PC-3 (cell line): ENCODE data around the gene DNM3. TPM values are rescaled to one million over a fixed set of nuclear protein-coding genes. Genes with fewer than 3 reads are reported as not detected.

Experiments used
- ATAC-seq: fragments of 200-7000 bp; cut with Tn5 transposase; 2 replicates; pipeline ENCODE4 v1.9.1; 2020; ENCODE audit warnings: mild to moderate bottlenecking, moderate library complexity
- BruUV-seq: library from RNA; stranded (reverse); fragments of 400-500 nt; replicated peaks from 2 replicates; lab custom pipeline; 2021; lab: Mats Ljungman, UMichigan
- CTCF ChIA-PET: fragments of 300-600 bp; sonication (Branson Sonifier 250); formaldehyde crosslinking; loops from one replicate; lab custom pipeline; 2022; ENCODE audit warnings: antibody characterized with exemption; lab: Charles Lee
- POLR2A ChIA-PET: fragments of 300-600 bp; sonication (Branson Sonifier 250); formaldehyde crosslinking; loops from one replicate; lab custom pipeline; 2022; ENCODE audit warnings: antibody characterized with exemption; ENCODE audit not compliant: unreplicated experiment; lab: Charles Lee
- DNase-seq: peaks from one replicate; pipeline ENCODE4 v3.0.0-alpha.2; 2015
- H2AFZ ChIP-seq: fragments of 300-600 bp; sonication (generic); 2 replicates; pipeline ENCODE4 v1.6.0; 2016; ENCODE audit warnings: antibody characterized with exemption, low read length
- H3F3A ChIP-seq: fragments of 300-600 bp; sonication (generic); one replicate; pipeline ENCODE4 v1.6.0; 2017; ENCODE audit warnings: antibody characterized with exemption, low read length, control low read depth, mild to moderate bottlenecking; ENCODE audit not compliant: unreplicated experiment
- H3K27ac ChIP-seq: fragments of 300-600 bp; sonication (generic); 2 replicates; pipeline ENCODE4 v1.5.1; 2016; ENCODE audit warnings: mild to moderate bottlenecking, low read length
- H3K27me3 ChIP-seq: fragments of 300-600 bp; sonication (generic); 2 replicates; pipeline ENCODE4 v1.6.1; 2016; ENCODE audit warnings: low read length, mixed read lengths
- H3K36me3 ChIP-seq: fragments of 300-600 bp; sonication (generic); 2 replicates; pipeline ENCODE4 v1.6.1; 2016; ENCODE audit warnings: low read depth, mixed run types, low read length, mixed read lengths
- H3K4me1 ChIP-seq: fragments of 300-600 bp; sonication (generic); 2 replicates; pipeline ENCODE4 v1.5.1; 2016; ENCODE audit warnings: low read length; ENCODE audit not compliant: insufficient read depth
- H3K4me2 ChIP-seq: fragments of 300-600 bp; sonication (generic); 2 replicates; pipeline ENCODE4 v1.6.0; 2016; ENCODE audit warnings: low read length
- H3K4me3 ChIP-seq: fragments of 300-600 bp; sonication (generic); 2 replicates; pipeline ENCODE4 v1.5.1; 2016; ENCODE audit warnings: mild to moderate bottlenecking, low read length, mixed read lengths
- H3K79me2 ChIP-seq: fragments of 300-600 bp; sonication (generic); 2 replicates; pipeline ENCODE4 v1.6.1; 2017; ENCODE audit warnings: low read length, mixed read lengths
- H3K9ac ChIP-seq: fragments of 300-600 bp; sonication (generic); 2 replicates; pipeline ENCODE4 v1.6.0; 2016; ENCODE audit warnings: mild to moderate bottlenecking, low read length
- H3K9me2 ChIP-seq: fragments of 300-600 bp; sonication (generic); replicated peaks from 2 replicates; pipeline ENCODE4 v1.6.1; 2016; ENCODE audit warnings: mixed run types, low read length, mixed read lengths
- H3K9me3 ChIP-seq: fragments of 300-600 bp; sonication (generic); 2 replicates; pipeline ENCODE4 v1.6.1; 2016; ENCODE audit warnings: low read length, mixed read lengths
- H4K20me1 ChIP-seq: fragments of 300-600 bp; sonication (generic); 2 replicates; pipeline ENCODE4 v1.6.1; 2016; ENCODE audit warnings: low read length, mixed read lengths
- CTCF ChIP-seq: fragments of 300-600 bp; sonication (generic); conservative IDR thresholded peaks from 2 replicates; pipeline ENCODE4 v1.5.1; 2017; ENCODE audit warnings: antibody characterized with exemption, low read depth, mild to moderate bottlenecking, low read length
- EZH2 ChIP-seq: fragments of 300-600 bp; sonication (generic); IDR thresholded peaks from one replicate; pipeline ENCODE4 v1.6.1; 2017; ENCODE audit warnings: antibody characterized with exemption, mild to moderate bottlenecking, low read length; ENCODE audit not compliant: unreplicated experiment
- EZH2phosphoT487 ChIP-seq: fragments of 300-600 bp; sonication (generic); IDR thresholded peaks from 2 replicates; pipeline ENCODE4 v1.6.1; 2018; ENCODE audit warnings: mild to moderate bottlenecking, antibody characterized with exemption, low read length, borderline replicate concordance
- intact Hi-C: fragments of 100-400 bp; cut with micrococcal nuclease; formaldehyde crosslinking; loops from 2 replicates; pipeline ENCODE4 v1.9.0; 2023
- total RNA-seq: library from RNA; depleted of rRNA; stranded (reverse); fragments of >200 nt; gene quantifications from 2 replicates; pipeline ENCODE4 v1.2.3, GENCODE V29; 2014

DNM3 gene
- total RNA-seq, 1 experiment from 2014 or later = 0.98 TPM

- Histone ChIP-seq H2AFZ (no peak overlapping the region), H3K9me3 (no peaks in the 10 kb centered on the region), H3K4me2 (no peak overlapping the region), H3K9me2 (no peaks in the 10 kb centered on the region), H4K20me1 (no peaks in the 10 kb centered on the region), H3K36me3 (no peaks in the 10 kb centered on the region), H3K27me3 (no peaks in the 10 kb centered on the region), H3K4me3 (no peak overlapping the region), H3K79me2 (no peaks in the 10 kb centered on the region), H3F3A (no peaks in the 10 kb centered on the region), H3K9ac (no peak overlapping the region), H3K4me1 (peaks cover 47% of the 10 kb centered on the region), H3K27ac (no peak overlapping the region)
- POLR2A ChIA-PET = no interaction called here
- intact Hi-C loops = loop anchor here (5.0 to 10.0 kb wide), 2 partner anchors 53 to 751 kb away; no protein-coding TSS in a partner anchor
- no peak for DNase-seq
- no peak for ATAC-seq
- no TSS peak for BruUV-seq
- TF ChIP-seq CTCF = no peak
- no peak for TF ChIP-seq EZH2
- TF ChIP-seq EZH2phosphoT487 = no peak
- CTCF ChIA-PET = no interaction called here
These were observed 554.3 kb downstream of the DNM3 start for GRCh38 chr1:172395576-172395975.

GRCh38 chr1:172397221-172397620, 555.9 kb downstream of the DNM3 start:
- Histone ChIP-seq H3K4me3 (no peak overlapping the region), H4K20me1 (no peaks in the 10 kb centered on the region), H3K9me2 (no peaks in the 10 kb centered on the region), H3K9me3 (no peaks in the 10 kb centered on the region), H3K4me1 (peaks cover 56% of the 10 kb centered on the region), H3F3A (no peaks in the 10 kb centered on the region), H3K27me3 (no peaks in the 10 kb centered on the region), H3K9ac (no peak overlapping the region), H2AFZ (no peak overlapping the region), H3K27ac (no peak overlapping the region), H3K79me2 (no peaks in the 10 kb centered on the region), H3K36me3 (no peaks in the 10 kb centered on the region), H3K4me2 (no peak overlapping the region)
- intact Hi-C loops = loop anchor here (5.0 to 10.0 kb wide), 2 partner anchors 55 to 752 kb away; no protein-coding TSS in a partner anchor
- TF ChIP-seq EZH2 (no peak), EZH2phosphoT487 (no peak), CTCF (no peak)
- ChIA-PET CTCF (interaction anchor here (1.1 kb wide), 1 partner anchor 395 kb away, joined by 5 read pairs; no protein-coding TSS in a partner anchor), POLR2A (interaction anchor here (0.6 kb wide), 2 partner anchors 656 to 884 kb away, joined by 3 to 6 read pairs; no protein-coding TSS in a partner anchor)
- ATAC-seq (no peak), DNase-seq (peak; percentile 76)
- no TSS peak for BruUV-seq

- CTCF ChIA-PET = interaction anchor here (1.1 kb wide), 1 partner anchor 395 kb away, joined by 5 read pairs; no protein-coding TSS in a partner anchor
These were observed 556.3 kb downstream of the DNM3 start for GRCh38 chr1:172397633-172398032.

More at GRCh38 chr1:172397633-172398032, 556.3 kb downstream of the DNM3 start:
- H3K9ac ChIP-seq = no peak overlapping the region
- H3K27ac ChIP-seq = no peak overlapping the region
- ATAC-seq (no peak), DNase-seq (no peak)
- H3K36me3 ChIP-seq = no peaks in the 10 kb centered on the region
- peaks cover 56% of the 10 kb centered on the region for H3K4me1 ChIP-seq
- BruUV-seq = no TSS peak
- POLR2A ChIA-PET = interaction anchor here (0.6 kb wide), 1 partner anchor 655 kb away, joined by 3 read pairs; no protein-coding TSS in a partner anchor
- H3F3A ChIP-seq = no peaks in the 10 kb centered on the region
- intact Hi-C loops = loop anchor here (5.0 to 10.0 kb wide), 2 partner anchors 55 to 753 kb away; no protein-coding TSS in a partner anchor
- H4K20me1 ChIP-seq = no peaks in the 10 kb centered on the region
- H3K4me2 ChIP-seq = no peak overlapping the region
- no peaks in the 10 kb centered on the region for H3K79me2 ChIP-seq
- no peaks in the 10 kb centered on the region for H3K9me3 ChIP-seq
- no peak overlapping the region for H3K4me3 ChIP-seq
- H3K9me2 ChIP-seq = no peaks in the 10 kb centered on the region
- no peak for TF ChIP-seq EZH2phosphoT487
- no peak for TF ChIP-seq CTCF
- TF ChIP-seq EZH2 = no peak
- H3K27me3 ChIP-seq = no peaks in the 10 kb centered on the region
- no peak overlapping the region for H2AFZ ChIP-seq
